SK-N-MC (cell line): ENCODE data around the gene NDST1.

Experiments used
- DNase-seq: peaks from one replicate; pipeline ENCODE4 v3.0.0-alpha.2; 2011; ENCODE audit warnings: low read depth, low spot score
- H3K27ac ChIP-seq: fragments of 200-600 bp; sonication (generic); 2 replicates; pipeline ENCODE4 v1.5.1; 2016; ENCODE audit warnings: mixed run types
- H3K36me3 ChIP-seq: fragments of 200-600 bp; sonication (generic); 2 replicates; pipeline ENCODE4 v1.6.1; 2017; ENCODE audit warnings: antibody characterized with exemption, low read length, mixed read lengths; ENCODE audit not compliant: insufficient read depth
- H3K4me3 ChIP-seq: fragments of 200-600 bp; sonication (generic); 2 replicates; pipeline ENCODE4 v1.5.1; 2016
- H3K9ac ChIP-seq: fragments of 200-600 bp; sonication (generic); 2 replicates; pipeline ENCODE4 v1.8.0; 2017; ENCODE audit warnings: mixed run types, mixed read lengths; ENCODE audit not compliant: insufficient read length
- H3K9me3 ChIP-seq: fragments of 200-600 bp; sonication (generic); 2 replicates; pipeline ENCODE4 v1.6.1; 2017; ENCODE audit warnings: low read depth, mild to moderate bottlenecking, antibody characterized with exemption, low read length, moderate library complexity, mixed read lengths
- EZH2 ChIP-seq: fragments of 200-600 bp; sonication (generic); IDR thresholded peaks from one replicate; pipeline ENCODE4 v1.6.1; 2017; ENCODE audit warnings: antibody characterized with exemption
- FOXP2 ChIP-seq: optimal IDR thresholded peaks from 2 replicates; pipeline ENCODE3; 2011; ENCODE audit warnings: mild to moderate bottlenecking, moderate library complexity; ENCODE audit not compliant: insufficient read depth; ENCODE audit errors: extremely low read length, control extremely low read depth
- POLR2AphosphoS5 ChIP-seq: IDR thresholded peaks from 2 replicates; pipeline ENCODE4 v1.6.1; 2012; ENCODE audit warnings: mild to moderate bottlenecking, low read depth, low read length, borderline replicate concordance

Gene NDST1

DNA sequence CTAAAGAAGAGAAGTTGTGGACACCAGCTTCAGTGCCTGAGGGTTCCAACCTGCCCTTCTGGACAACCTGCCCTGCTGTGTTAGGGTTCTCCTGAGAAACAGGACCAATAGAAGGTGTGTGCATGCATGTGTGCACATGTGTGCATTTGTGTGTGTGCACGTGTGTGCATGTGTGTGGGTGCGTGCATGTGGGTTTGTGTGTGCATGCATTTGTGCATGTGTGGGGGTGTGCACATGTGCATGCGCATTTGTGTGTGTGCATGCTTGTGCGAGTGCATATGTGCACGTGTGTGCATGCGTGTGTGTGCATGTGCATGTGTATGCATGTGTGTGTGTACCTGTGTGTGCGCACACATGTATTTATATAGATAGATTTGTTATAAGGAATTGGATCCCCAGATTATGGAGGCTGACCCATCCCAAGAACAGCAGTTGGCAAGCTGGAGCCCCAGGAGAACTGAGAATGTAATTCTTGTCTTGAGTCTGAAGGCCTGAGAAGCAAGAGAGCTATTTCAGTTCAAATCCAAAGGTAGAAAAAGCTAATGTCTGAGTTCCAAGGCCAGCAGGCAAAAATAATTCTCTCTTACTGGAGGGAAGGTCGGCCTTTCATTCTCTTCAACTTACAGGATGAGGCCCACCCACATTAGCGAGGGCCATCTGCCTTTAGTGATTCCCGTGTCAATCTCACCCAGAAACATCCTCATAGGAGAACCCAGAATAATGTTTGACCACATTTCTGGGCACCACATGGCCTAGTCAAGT is 69.6 kb downstream of the NDST1 start:
- no peaks in the 10 kb centered on the region for H3K9me3 ChIP-seq
- TF ChIP-seq FOXP2, result no peak
- TF ChIP-seq EZH2, result no peak
- no peak overlapping the region for H3K4me3 ChIP-seq
- H3K9ac ChIP-seq, result no peak overlapping the region
- no peak overlapping the region for H3K27ac ChIP-seq
- DNase-seq, result no peak
- no peaks in the 10 kb centered on the region for H3K36me3 ChIP-seq

DNA sequence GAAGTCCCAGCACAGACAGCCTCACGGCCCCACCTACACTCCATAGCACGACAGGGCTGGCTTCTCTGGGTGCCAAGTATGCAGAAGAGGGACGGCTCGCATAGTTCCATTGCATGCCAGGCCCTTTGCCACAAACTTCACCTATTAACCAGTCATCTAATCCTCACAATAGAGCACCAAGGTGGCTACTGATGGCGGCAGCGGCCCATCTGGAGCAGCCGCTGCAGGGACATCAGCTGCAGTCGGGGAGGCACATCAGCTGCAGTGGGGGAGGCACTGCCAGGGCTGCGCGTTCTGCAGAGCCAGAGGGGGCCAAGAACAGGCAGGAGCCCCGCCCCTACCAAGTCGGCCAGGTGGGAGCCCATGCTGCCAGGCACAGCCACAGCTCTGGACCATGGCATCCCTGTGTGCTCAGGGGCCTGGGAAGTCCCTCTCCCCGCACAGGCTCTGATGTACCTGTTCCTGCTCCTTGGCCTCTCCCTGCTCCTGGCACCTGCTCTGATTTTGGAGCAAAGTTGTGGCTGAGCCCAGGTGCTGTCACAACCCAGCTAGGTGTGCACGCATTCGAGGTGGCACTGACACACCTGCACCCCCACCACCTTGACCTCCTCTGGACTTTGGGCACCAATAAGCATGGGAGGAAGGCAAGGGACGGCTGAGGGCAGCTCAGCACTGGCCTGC is 71.0 kb downstream of the NDST1 start:
- Histone ChIP-seq H3K4me3 (no peak overlapping the region), H3K9ac (no peak overlapping the region), H3K36me3 (no peaks in the 10 kb centered on the region), H3K9me3 (no peaks in the 10 kb centered on the region), H3K27ac (no peak overlapping the region)
- DNase-seq, result no peak
- no peak for TF ChIP-seq EZH2
- TF ChIP-seq POLR2AphosphoS5, result no peak
- TF ChIP-seq FOXP2, result no peak

DNA sequence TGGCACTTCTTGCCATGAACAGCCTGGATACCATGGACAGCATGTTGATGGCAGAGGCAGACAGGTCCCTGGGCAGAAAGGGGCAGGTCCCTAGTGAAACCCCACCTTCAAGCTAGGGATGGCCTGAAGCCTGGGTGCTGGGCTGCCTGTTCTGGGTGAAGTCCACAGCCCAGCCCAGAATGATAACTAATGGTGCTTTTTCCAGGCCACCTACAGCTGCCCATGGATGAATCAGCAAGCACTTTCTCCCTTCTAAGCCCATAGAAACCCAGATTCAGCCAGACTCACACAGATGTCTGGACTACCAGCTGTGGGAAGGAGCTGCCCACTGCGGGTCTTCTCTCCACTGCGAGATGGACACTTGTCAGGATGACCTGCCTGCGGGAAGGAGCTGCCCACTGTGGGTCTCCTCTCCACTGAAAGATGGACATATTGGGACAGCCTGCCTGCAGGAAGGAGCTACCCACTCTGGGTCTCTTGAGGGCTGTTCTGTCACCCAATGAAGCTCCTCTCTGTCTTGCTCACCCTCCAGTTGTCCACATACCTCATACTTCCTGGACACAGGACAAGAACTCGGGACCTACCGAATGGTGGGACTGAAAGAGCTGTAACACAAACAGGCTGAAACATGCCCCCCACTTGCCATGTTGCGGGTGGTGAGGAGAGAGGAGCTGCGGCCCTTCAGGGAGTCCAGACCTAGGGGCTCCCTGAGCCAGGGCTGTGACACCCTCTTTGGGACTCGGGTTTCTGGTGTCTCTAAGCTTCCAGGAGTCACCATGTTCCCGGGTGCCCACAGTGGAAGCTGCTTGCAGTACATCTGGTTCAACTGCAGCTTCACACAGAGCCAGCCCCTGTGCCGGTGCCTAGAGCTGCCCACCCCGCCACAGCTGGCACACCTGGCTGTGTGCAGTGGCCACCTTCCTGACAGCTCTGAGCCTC is 71.8 kb downstream of the NDST1 start:
- Histone ChIP-seq H3K27ac (no peak overlapping the region), H3K9me3 (no peaks in the 10 kb centered on the region), H3K4me3 (no peak overlapping the region), H3K36me3 (no peaks in the 10 kb centered on the region), H3K9ac (no peak overlapping the region)
- DNase-seq, result no peak
- no peak for TF ChIP-seq EZH2
- no peak for TF ChIP-seq POLR2AphosphoS5
- TF ChIP-seq FOXP2, result no peak

DNA sequence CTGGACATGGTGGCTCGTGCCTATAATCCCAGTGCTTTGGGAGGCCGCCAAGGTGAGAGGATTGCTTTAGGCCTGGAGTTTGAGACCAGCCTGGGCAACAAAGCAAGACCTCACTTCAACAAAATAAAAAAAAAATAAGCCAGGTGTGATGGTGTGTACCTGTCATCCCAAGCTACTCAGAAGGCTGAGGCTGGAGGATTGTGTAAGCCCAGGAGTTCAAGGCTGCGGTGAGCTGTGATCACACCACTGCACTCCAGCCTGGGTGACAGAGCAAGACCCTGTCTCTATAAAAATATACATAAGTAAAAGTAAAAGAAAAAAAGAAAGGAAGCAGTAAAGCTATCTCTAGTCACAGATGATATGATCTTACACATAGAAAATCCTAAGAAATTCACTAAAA is 73.0 kb downstream of the NDST1 start:
- TF ChIP-seq FOXP2 (no peak), POLR2AphosphoS5 (no peak), EZH2 (no peak)
- Histone ChIP-seq H3K27ac (no peak overlapping the region), H3K4me3 (no peak overlapping the region), H3K9ac (no peak overlapping the region), H3K9me3 (no peaks in the 10 kb centered on the region), H3K36me3 (no peaks in the 10 kb centered on the region)
- no peak for DNase-seq

DNA sequence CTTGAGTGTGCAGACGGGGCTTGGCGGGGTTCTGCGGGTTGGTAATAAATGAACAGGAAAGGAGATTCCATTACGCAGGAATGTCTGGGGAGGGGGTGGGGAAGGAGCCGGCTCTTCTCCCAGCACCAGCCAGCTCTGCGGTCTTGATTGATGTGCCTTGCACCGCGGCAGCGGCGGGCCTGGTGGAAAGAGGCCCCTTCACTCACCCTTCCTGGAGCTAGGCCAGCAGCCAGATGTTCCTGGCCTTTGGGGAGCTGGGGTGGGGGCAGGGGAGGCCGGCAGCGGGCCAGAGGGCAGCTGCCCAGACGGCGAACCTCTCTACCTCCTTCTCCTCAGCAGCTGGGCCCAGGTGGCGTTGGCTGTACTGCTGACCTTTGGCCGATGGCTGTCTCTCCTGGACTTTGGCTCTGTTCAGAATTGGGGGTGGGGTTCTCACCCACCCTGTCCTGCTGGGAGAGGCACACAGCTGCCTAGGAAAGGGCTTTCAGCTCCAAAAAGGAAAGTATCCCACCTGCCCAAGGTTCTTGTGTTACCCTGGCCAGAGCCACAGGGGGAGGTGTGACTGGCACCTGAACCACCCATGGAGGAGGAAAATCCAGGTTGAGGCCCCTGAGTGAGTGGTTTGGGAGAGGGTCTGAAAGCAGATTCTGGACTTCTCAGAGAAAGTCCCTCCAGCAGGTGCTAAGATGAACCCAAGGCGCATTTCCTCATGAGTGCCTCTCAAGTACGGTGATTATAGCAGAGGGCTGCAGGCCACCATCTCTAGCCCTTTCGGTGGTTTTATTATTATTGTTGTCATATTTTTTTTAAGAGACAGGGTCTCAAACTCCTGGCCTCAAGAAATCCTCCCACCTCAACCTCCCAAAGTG is 74.5 kb downstream of the NDST1 start:
- H3K36me3 ChIP-seq, result no peaks in the 10 kb centered on the region
- H3K27ac ChIP-seq, result no peak overlapping the region
- no peak for DNase-seq
- H3K4me3 ChIP-seq, result no peak overlapping the region
- TF ChIP-seq POLR2AphosphoS5 (no peak), FOXP2 (no peak), EZH2 (no peak)
- no peaks in the 10 kb centered on the region for H3K9me3 ChIP-seq
- H3K9ac ChIP-seq, result no peak overlapping the region

DNA sequence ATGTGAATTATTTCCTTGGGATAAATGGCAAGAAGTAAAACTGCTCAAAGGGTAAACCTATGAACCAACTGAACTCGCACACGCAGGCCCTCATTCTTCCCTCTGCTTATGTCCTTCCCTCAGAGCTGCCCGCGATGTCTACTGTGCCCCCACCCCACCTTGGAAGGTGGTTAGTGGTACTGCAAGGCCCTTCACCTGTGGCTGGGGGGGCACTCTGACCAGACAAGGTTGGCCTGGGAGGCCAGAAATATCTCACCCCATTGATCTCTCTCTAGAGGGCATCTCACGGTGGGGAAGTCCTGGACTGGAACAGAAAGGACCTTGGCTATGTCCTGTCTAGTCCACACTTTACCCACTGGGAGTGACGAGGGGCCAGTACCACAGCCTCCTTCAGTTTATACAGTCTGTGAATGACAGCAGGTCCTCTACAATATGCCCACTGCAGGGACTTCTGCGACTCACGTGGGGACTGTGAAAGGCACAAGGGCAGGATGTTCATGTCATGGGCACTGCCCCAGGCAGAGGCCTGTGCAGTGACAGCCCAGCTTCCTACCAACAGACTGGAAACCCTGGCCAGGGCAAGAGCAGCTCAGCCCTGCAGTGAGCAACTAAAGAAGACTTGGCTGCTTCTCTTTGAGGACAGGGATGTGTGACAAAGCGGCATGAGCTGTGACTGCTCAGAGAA is 75.8 kb downstream of the NDST1 start:
- TF ChIP-seq EZH2 (no peak), POLR2AphosphoS5 (no peak), FOXP2 (no peak)
- Histone ChIP-seq H3K9me3 (no peaks in the 10 kb centered on the region), H3K9ac (no peak overlapping the region), H3K36me3 (no peaks in the 10 kb centered on the region), H3K4me3 (no peak overlapping the region), H3K27ac (no peak overlapping the region)
- DNase-seq, result no peak
